ENCODE results near the gene HEXIM1. TPM values are rescaled to one million over a fixed set of nuclear protein-coding genes. Genes with fewer than 3 reads are reported as not detected.

HEXIM1 gene
- total RNA-seq, 4 donors from 2014 or later: 22.2 to 35.2 (median 29.7) TPM

DNA sequence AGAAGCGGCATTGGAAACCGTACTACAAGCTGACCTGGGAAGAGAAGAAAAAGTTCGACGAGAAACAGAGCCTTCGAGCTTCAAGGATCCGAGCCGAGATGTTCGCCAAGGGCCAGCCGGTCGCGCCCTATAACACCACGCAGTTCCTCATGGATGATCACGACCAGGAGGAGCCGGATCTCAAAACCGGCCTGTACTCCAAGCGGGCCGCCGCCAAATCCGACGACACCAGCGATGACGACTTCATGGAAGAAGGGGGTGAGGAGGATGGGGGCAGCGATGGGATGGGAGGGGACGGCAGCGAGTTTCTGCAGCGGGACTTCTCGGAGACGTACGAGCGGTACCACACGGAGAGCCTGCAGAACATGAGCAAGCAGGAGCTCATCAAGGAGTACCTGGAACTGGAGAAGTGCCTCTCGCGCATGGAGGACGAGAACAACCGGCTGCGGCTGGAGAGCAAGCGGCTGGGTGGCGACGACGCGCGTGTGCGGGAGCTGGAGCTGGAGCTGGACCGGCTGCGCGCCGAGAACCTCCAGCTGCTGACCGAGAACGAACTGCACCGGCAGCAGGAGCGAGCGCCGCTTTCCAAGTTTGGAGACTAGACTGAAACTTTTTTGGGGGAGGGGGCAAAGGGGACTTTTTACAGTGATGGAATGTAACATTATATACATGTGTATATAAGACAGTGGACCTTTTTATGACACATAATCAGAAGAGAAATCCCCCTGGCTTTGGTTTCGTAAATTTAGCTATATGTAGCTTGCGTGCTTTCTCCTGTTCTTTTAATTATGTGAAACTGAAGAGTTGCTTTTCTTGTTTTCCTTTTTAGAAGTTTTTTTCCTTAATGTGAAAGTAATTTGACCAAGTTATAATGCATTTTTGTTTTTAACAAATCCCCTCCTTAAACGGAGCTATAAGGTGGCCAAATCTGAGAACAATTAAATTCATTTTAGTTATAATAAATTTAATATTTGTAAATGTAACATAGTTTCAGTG, 1.7 kb downstream of the HEXIM1 start:
- peak; percentile 65 to 71 for DNase-seq (ENCODE audit: low spot score in 2 of 2)
- 1% methylated on average over 56 of the region's 56 CpGs for WGBS, 2 donors
- H3K4me1 ChIP-seq: peaks cover 0 to 54% (median 28%) of the 10 kb centered on the region in 4 donors
- peak overlapping the region; percentile 93 to 99 (median 94) for H3K27ac ChIP-seq
- H3K36me3 ChIP-seq: no peaks in the 10 kb centered on the region
- H3K27me3 ChIP-seq: no peaks in the 10 kb centered on the region
- peak overlapping the region; percentile 69 to 85 (median 73) for H3K4me3 ChIP-seq
- peak in 1 of 2 donors; percentile 53 for TF ChIP-seq EP300 (IDR thresholded peaks at IDR 0.05)
- TF ChIP-seq, protein P1, sequence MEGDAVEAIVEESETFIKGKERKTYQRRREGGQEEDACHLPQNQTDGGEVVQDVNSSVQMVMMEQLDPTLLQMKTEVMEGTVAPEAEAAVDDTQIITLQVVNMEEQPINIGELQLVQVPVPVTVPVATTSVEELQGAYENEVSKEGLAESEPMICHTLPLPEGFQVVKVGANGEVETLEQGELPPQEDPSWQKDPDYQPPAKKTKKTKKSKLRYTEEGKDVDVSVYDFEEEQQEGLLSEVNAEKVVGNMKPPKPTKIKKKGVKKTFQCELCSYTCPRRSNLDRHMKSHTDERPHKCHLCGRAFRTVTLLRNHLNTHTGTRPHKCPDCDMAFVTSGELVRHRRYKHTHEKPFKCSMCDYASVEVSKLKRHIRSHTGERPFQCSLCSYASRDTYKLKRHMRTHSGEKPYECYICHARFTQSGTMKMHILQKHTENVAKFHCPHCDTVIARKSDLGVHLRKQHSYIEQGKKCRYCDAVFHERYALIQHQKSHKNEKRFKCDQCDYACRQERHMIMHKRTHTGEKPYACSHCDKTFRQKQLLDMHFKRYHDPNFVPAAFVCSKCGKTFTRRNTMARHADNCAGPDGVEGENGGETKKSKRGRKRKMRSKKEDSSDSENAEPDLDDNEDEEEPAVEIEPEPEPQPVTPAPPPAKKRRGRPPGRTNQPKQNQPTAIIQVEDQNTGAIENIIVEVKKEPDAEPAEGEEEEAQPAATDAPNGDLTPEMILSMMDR (IDR thresholded peaks at IDR 0.05): no peak
- no peaks in the 10 kb centered on the region for H3K9me3 ChIP-seq

DNA sequence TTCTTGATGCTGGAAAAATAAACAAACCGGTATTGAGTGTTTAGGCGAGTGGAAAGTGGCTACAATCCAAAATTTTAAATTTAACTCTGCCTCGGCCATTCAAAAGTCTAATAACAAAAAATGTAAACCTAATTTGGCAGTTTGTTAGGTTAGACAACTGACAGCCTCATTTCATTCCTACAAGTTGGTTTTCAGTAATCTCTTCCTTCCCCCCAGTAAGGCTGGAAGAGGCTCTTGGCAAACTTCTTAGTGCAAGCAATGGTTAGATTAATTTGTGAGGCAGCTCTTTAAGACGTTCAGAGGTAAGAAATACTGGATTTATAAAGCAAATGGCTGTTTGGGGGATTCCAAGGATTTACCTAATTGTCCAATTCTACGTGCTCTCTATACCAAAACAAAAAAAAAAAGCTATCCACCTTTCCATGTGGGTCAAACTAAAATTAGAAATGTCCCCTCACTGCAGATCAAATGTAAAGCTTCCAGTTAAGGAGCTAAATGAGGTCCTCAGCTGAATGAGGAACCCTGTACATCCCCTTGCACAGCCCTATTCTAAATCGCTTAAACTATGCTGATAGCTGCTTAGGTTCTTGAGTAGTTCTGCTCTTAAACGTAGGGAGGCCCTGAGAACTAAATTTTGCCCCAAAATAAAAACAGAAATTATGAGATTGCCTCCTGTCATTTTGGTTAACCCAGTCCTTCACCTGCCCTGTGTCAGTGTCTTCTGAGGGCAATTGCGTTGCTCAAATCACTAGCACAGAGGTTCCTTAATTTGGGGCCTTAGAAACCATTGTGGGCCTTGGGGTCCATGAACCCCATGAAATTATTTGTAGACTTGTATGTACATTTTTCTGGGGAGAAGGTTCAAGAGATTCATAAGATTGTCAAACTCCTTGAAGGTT, 2.9 kb downstream of the HEXIM1 start:
- Histone ChIP-seq H3K27me3 (no peaks in the 10 kb centered on the region), H3K4me1 (peaks cover 0 to 53% (median 22%) of the 10 kb centered on the region in 4 donors), H3K27ac (peak overlapping the region; percentile 38 to 99 (median 94)), H3K4me3 (peak overlapping the region; percentile 69 to 85 (median 73)), H3K9me3 (no peaks in the 10 kb centered on the region), H3K36me3 (no peaks in the 10 kb centered on the region)
- 14 to 16% methylated on average over 8 of the region's 8 CpGs for WGBS, 2 donors
- no peak for TF ChIP-seq POLR2A (IDR thresholded peaks at IDR 0.05)
- no peak for DNase-seq (ENCODE audit: low spot score in 2 of 2)

DNA sequence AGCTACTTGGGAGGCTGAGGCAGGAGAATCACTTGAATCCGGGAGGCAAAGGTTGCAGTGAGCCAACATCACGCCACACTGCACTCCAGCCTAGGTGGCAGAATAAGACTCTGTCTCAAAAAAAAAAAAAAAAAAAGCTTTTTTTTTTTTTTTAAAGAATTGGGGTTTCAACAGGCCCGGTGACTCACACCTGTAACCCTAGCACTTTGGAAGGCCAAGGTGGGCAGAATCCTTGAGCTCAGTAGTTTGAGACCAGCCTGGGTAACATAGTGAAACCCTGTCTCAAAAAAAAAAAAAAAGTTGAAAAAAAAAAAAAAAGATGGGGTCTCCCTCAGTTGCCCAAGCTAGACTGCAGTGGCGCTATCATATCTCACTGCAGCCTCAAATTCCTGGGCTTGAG, 6.8 kb downstream of the HEXIM1 start:
- H3K4me1 ChIP-seq: peaks cover 0 to 82% (median 40%) of the 10 kb centered on the region in 4 donors
- TF ChIP-seq, protein P1 (IDR thresholded peaks at IDR 0.05): no peak
- no peak for TF ChIP-seq POLR2A (IDR thresholded peaks at IDR 0.05)
- no peak for TF ChIP-seq EP300 (IDR thresholded peaks at IDR 0.05)
- no peak overlapping the region for H3K27ac ChIP-seq

DNA sequence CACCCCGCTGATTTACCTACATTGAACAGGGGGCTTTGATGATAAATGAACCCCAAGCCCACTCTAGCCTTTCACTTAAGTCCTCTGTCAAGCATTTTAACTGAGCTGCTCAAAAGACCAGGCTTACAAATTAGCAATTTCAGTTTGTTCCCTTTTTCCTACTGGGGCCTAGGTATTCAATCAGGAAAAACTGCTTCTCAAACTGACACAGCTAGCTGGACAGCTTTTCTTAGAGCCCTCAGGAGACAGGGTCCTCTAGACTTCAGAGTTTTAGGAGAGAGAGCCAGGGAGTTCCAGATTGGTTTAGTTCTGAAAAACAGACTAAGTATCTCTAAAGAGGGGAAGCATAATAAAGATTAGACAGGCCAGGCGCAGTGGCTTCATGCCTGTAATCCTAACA, 7.2 kb downstream of the HEXIM1 start:
- TF ChIP-seq, protein P1 (IDR thresholded peaks at IDR 0.05): no peak
- TF ChIP-seq EP300 (IDR thresholded peaks at IDR 0.05) (no peak), POLR2A (IDR thresholded peaks at IDR 0.05) (no peak)
- Histone ChIP-seq H3K4me3 (no peak overlapping the region), H3K4me1 (peaks cover 0 to 83% (median 42%) of the 10 kb centered on the region in 4 donors), H3K27me3 (no peaks in the 10 kb centered on the region), H3K9me3 (no peaks in the 10 kb centered on the region), H3K27ac (peak overlapping the region in 1 of 4 donors; percentile 22), H3K36me3 (peaks cover 0 to 4% (median 0%) of the 10 kb centered on the region in 3 donors)
- DNase-seq (ENCODE audit: low spot score in 2 of 2): no peak
- 96 to 100% methylated on average over 2 of the region's 2 CpGs for WGBS, 2 donors

More for the DNA sequence above, 6.8 kb downstream of the HEXIM1 start:
- Histone ChIP-seq H3K36me3 (peaks cover 0 to 4% (median 0%) of the 10 kb centered on the region in 3 donors), H3K4me3 (no peak overlapping the region), H3K27me3 (no peaks in the 10 kb centered on the region), H3K9me3 (no peaks in the 10 kb centered on the region)
- WGBS, 2 donors: 94 to 95% methylated on average over 4 of the region's 4 CpGs
- no peak for DNase-seq (ENCODE audit: low spot score in 2 of 2)

DNA sequence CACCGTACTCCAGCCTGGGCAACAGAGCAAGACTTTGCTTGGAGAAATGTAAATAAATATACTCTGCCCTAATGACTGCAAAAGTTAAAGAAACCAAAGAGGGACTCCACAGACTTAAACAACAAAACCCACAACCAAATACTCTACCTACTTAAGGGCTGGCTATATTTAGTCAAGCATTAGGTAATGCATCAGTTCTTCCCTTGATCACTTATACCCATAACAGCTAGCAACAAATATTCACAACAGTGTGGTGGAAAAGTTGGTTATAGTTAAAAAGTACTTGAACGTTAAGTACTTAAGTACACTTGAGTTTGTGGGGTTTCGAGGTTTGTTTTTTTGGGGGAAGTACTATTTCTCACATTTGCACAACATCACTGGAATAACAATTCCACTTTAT, 8.0 kb downstream of the HEXIM1 start:
- H3K27ac ChIP-seq: peak overlapping the region in 1 of 4 donors; percentile 14
- no peak for TF ChIP-seq EP300 (IDR thresholded peaks at IDR 0.05)
- TF ChIP-seq POLR2A (IDR thresholded peaks at IDR 0.05): no peak
- TF ChIP-seq, protein P1 (IDR thresholded peaks at IDR 0.05): no peak

More for the DNA sequence above, 8.0 kb downstream of the HEXIM1 start:
- WGBS, 2 donors: 88 to 91% methylated on average over 3 of the region's 3 CpGs
- Histone ChIP-seq H3K27me3 (no peaks in the 10 kb centered on the region), H3K9me3 (no peaks in the 10 kb centered on the region), H3K4me3 (no peak overlapping the region), H3K4me1 (peaks cover 0 to 75% (median 38%) of the 10 kb centered on the region in 4 donors), H3K36me3 (peaks cover 0 to 4% (median 0%) of the 10 kb centered on the region in 3 donors)
- DNase-seq (ENCODE audit: low spot score in 2 of 2): no peak

All from tibial nerve (tissue), 4 donors.